ENCODE measurements around the gene TEX51. TPM values are rescaled to one million over a fixed set of nuclear protein-coding genes. Genes with fewer than 3 reads are reported as not detected.

Gene TEX51
- polyA plus RNA-seq, 1 of the 3 experiments (the other 2 are of a cell fraction) = not detected

DNA sequence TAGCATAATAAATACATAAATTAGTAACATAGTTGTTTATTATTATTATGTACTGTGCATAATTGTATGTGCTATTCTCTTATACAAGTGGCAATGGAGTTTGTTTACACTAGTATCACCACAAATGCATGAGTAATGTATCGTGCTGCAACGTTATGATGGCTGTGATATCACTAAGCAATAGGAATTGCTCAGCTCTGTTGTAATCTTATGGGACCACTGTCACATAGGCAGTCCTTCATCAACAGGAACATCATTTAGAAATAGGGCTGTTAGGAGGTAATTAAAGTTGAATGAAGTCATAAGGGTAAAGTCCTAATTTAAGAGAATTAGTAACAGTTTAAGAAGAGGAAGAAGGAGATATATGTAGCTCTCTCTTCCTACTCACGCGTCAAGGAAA, 33.8 kb downstream of the TEX51 start (continued):
- TF ChIP-seq RFX5 (IDR thresholded peaks at IDR 0.05; ENCODE audit: low read length) = no peak
- no peak for TF ChIP-seq TEAD4 (IDR thresholded peaks at IDR 0.05; ENCODE audit: borderline replicate concordance, insufficient read depth)
- no peak for TF ChIP-seq JUND (IDR thresholded peaks at IDR 0.05)
- TF ChIP-seq FOXM1 (IDR thresholded peaks at IDR 0.05; ENCODE audit: low read depth) = no peak

DNA sequence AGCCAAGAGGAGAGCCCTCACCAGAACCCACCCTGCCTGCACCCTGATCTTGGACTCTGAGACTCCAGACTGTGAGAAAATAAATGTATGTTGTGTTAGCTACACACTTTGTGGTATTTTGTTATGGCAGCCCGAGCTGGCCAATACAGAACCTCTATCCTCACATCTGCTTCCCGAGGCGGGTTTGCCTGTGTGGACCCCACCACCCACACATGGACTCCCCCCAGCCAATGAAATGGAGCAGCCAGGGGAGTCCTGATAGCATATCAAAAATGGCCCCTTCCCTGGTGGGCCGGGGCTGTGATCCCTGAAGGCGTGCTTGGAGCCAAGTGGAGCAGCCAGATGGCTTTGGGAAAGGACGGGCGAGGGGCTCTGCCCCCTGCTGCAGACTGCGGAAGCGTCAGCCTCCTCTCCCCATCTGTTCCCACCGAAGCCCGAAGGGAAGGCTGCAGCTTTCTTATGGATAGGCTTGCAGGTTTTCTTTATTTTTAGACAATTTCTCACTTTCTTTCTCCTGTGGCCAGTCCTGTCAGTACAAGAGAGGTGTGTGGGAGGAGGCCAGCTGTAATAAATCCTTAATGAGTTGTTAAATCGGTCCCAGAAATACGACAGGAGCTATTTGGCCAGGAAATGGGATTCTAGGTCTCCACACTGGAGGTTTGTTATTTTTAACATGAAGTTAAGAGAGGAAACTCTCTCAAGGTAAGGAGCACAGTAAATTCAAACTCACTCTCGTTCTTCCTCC, 34.4 kb downstream of the TEX51 start:
- Histone ChIP-seq H3K9me3 (no peaks in the 10 kb centered on the region), H3K79me2 (ENCODE audit: insufficient read depth) (no peaks in the 10 kb centered on the region), H3K27ac (ENCODE audit: low read depth in 2 of 2, low read length in 1 of 2) (no peak overlapping the region), H3F3A (replicated peaks; ENCODE audit: insufficient read depth) (no peaks in the 10 kb centered on the region), H3K4me3 (ENCODE audit: low read depth in 2 of 2, low read length in 1 of 2) (no peak overlapping the region), H3K9ac (no peak overlapping the region), H2AFZ (ENCODE audit: low read depth) (no peak overlapping the region), H3K4me1 (ENCODE audit: control insufficient read depth in 1 of 2, insufficient read depth in 2 of 2, low read depth in 1 of 2, low read length in 1 of 2) (no peaks in the 10 kb centered on the region; a peak in 1 of 4 replicates), H4K20me1 (ENCODE audit: insufficient read depth) (no peaks in the 10 kb centered on the region), H3K4me2 (no peak overlapping the region), H3K36me3 (replicated peaks in 1 of 2; ENCODE audit: control insufficient read depth in 1 of 2, insufficient read depth in 2 of 2, low read length in 1 of 2) (no peaks in the 10 kb centered on the region), H3K9me2 (no peaks in the 10 kb centered on the region), H3K27me3 (ENCODE audit: insufficient read depth) (no peaks in the 10 kb centered on the region)
- CTCF ChIA-PET = interaction anchor here (1.2 to 2.0 kb wide), 2 partner anchors 11 to 15 kb away, joined by 4 to 5 read pairs; no protein-coding TSS in a partner anchor
- 20% methylated on average over 10 of the region's 14 CpGs for WGBS (ENCODE audit: low lambda C conversion rate)
- DNase-seq = no peak
- POLR2A ChIA-PET = no interaction called here
- TF ChIP-seq ELF1 (IDR thresholded peaks at IDR 0.05) (no peak), NFIC (IDR thresholded peaks at IDR 0.05; ENCODE audit: borderline replicate concordance) (no peak), SMC3 (IDR thresholded peaks at IDR 0.05; ENCODE audit: low read depth, low read length) (no peak), RCOR1 (IDR thresholded peaks at IDR 0.05; ENCODE audit: low read length) (no peak), MEF2A (IDR thresholded peaks at IDR 0.05; ENCODE audit: borderline replicate concordance, low read depth) (no peak), GATA2 (CRISPR knock-in tag; IDR thresholded peaks at IDR 0.05) (no peak), TCF12 (IDR thresholded peaks at IDR 0.05) (no peak), FOSL2 (IDR thresholded peaks at IDR 0.05; ENCODE audit: borderline replicate concordance, low read depth) (no peak), MXI1 (IDR thresholded peaks at IDR 0.05; ENCODE audit: low read depth, low read length) (no peak), TAF1 (IDR thresholded peaks at IDR 0.05; ENCODE audit: borderline replicate concordance, low read depth, low read length) (no peak), RFX5 (IDR thresholded peaks at IDR 0.05; ENCODE audit: low read length) (no peak), EZH2phosphoT487 (IDR thresholded peaks at IDR 0.05; ENCODE audit: borderline replicate concordance, low read depth) (no peak), EP300 (IDR thresholded peaks at IDR 0.05; ENCODE audit: borderline replicate concordance in 1 of 2, low read depth in 1 of 2, low read length in 1 of 2) (no peak)
- TF ChIP-seq, protein P1, sequence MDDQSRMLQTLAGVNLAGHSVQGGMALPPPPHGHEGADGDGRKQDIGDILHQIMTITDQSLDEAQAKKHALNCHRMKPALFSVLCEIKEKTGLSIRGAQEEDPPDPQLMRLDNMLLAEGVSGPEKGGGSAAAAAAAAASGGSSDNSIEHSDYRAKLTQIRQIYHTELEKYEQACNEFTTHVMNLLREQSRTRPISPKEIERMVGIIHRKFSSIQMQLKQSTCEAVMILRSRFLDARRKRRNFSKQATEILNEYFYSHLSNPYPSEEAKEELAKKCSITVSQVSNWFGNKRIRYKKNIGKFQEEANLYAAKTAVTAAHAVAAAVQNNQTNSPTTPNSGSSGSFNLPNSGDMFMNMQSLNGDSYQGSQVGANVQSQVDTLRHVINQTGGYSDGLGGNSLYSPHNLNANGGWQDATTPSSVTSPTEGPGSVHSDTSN (IDR thresholded peaks at IDR 0.05) = no peak
- TF ChIP-seq, protein P2, sequence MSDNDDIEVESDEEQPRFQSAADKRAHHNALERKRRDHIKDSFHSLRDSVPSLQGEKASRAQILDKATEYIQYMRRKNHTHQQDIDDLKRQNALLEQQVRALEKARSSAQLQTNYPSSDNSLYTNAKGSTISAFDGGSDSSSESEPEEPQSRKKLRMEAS (IDR thresholded peaks at IDR 0.05; ENCODE audit: low read depth) = no peak
- TF ChIP-seq, protein P3, sequence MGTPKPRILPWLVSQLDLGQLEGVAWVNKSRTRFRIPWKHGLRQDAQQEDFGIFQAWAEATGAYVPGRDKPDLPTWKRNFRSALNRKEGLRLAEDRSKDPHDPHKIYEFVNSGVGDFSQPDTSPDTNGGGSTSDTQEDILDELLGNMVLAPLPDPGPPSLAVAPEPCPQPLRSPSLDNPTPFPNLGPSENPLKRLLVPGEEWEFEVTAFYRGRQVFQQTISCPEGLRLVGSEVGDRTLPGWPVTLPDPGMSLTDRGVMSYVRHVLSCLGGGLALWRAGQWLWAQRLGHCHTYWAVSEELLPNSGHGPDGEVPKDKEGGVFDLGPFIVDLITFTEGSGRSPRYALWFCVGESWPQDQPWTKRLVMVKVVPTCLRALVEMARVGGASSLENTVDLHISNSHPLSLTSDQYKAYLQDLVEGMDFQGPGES (IDR thresholded peaks at IDR 0.05; ENCODE audit: low read depth, low read length) = no peak
- TF ChIP-seq, protein P4, sequence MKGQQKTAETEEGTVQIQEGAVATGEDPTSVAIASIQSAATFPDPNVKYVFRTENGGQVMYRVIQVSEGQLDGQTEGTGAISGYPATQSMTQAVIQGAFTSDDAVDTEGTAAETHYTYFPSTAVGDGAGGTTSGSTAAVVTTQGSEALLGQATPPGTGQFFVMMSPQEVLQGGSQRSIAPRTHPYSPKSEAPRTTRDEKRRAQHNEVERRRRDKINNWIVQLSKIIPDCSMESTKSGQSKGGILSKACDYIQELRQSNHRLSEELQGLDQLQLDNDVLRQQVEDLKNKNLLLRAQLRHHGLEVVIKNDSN (IDR thresholded peaks at IDR 0.05; ENCODE audit: borderline replicate concordance, low read depth) = no peak
- TF ChIP-seq, protein P5, sequence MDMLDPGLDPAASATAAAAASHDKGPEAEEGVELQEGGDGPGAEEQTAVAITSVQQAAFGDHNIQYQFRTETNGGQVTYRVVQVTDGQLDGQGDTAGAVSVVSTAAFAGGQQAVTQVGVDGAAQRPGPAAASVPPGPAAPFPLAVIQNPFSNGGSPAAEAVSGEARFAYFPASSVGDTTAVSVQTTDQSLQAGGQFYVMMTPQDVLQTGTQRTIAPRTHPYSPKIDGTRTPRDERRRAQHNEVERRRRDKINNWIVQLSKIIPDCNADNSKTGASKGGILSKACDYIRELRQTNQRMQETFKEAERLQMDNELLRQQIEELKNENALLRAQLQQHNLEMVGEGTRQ (IDR thresholded peaks at IDR 0.05; ENCODE audit: borderline replicate concordance, low read depth, low read length) = no peak
- TF ChIP-seq, protein P6, sequence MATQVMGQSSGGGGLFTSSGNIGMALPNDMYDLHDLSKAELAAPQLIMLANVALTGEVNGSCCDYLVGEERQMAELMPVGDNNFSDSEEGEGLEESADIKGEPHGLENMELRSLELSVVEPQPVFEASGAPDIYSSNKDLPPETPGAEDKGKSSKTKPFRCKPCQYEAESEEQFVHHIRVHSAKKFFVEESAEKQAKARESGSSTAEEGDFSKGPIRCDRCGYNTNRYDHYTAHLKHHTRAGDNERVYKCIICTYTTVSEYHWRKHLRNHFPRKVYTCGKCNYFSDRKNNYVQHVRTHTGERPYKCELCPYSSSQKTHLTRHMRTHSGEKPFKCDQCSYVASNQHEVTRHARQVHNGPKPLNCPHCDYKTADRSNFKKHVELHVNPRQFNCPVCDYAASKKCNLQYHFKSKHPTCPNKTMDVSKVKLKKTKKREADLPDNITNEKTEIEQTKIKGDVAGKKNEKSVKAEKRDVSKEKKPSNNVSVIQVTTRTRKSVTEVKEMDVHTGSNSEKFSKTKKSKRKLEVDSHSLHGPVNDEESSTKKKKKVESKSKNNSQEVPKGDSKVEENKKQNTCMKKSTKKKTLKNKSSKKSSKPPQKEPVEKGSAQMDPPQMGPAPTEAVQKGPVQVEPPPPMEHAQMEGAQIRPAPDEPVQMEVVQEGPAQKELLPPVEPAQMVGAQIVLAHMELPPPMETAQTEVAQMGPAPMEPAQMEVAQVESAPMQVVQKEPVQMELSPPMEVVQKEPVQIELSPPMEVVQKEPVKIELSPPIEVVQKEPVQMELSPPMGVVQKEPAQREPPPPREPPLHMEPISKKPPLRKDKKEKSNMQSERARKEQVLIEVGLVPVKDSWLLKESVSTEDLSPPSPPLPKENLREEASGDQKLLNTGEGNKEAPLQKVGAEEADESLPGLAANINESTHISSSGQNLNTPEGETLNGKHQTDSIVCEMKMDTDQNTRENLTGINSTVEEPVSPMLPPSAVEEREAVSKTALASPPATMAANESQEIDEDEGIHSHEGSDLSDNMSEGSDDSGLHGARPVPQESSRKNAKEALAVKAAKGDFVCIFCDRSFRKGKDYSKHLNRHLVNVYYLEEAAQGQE (IDR thresholded peaks at IDR 0.05; ENCODE audit: low read depth, low read length) = no peak

Measured in SK-N-SH (cell line).